H1 (cell line): ENCODE data around the gene PTGIS. TPM values are rescaled to one million over a fixed set of nuclear protein-coding genes. Genes with fewer than 3 reads are reported as not detected.
A peak's percentile ranks its signal among the peaks of the same experiment; 100 is the strongest.

ENCODE experiments used
- CTCF ChIA-PET: fragments of 300-600 bp; sonication (Branson Sonifier 250); formaldehyde crosslinking; loops from one replicate; lab custom pipeline; 2021; ENCODE audit not compliant: partially characterized antibody; lab: Charles Lee
- POLR2A ChIA-PET: fragments of 300-600 bp; sonication (Branson Sonifier 250); formaldehyde crosslinking; loops from one replicate; lab custom pipeline; 2021; ENCODE audit warnings: inconsistent platforms; ENCODE audit not compliant: partially characterized antibody; lab: Charles Lee
- DNase-seq, 2 experiments: peaks; one replicate each; pipeline versions ENCODE4 v3.0.0 to v3.0.0-alpha.2; 2010 to 2022; ENCODE audit warnings: low spot score in 2 of 2, low read depth in 1 of 2, mixed read lengths in 1 of 2
- FAIRE-seq: peaks from 2 replicates; lab custom pipeline; 2011; peaks lifted over from hg19 to GRCh38; lab: Jason Lieb, UNC
- H2AFZ ChIP-seq: 2 replicates; pipeline ENCODE4 v1.8.1; 2012; ENCODE audit warnings: low read length, inconsistent platforms
- H2AK5ac ChIP-seq: 2 replicates; pipeline ENCODE4 v1.6.1; 2013; ENCODE audit warnings: low read depth, low read length
- H2BK120ac ChIP-seq: replicated peaks from 2 replicates; pipeline ENCODE3; 2013; ENCODE audit warnings: low read depth, low read length, inconsistent platforms
- H2BK12ac ChIP-seq: 2 replicates; pipeline ENCODE4 v1.6.1; 2013; ENCODE audit warnings: low read depth, low read length
- H2BK15ac ChIP-seq: 2 replicates; pipeline ENCODE4 v1.6.1; 2013; ENCODE audit warnings: low read length
- H2BK20ac ChIP-seq: 2 replicates; pipeline ENCODE4 v1.6.1; 2013; ENCODE audit warnings: low read length
- H2BK5ac ChIP-seq: 2 replicates; pipeline ENCODE4 v1.6.1; 2013; ENCODE audit warnings: low read depth, low read length
- H3K14ac ChIP-seq: 2 replicates; pipeline ENCODE4 v1.6.1; 2013; ENCODE audit warnings: inconsistent platforms; ENCODE audit not compliant: insufficient read length
- H3K18ac ChIP-seq: 2 replicates; pipeline ENCODE4 v1.6.1; 2013; ENCODE audit warnings: low read length; ENCODE audit errors: extremely low read depth
- H3K23ac ChIP-seq: 2 replicates; pipeline ENCODE4 v1.6.1; 2013; ENCODE audit warnings: inconsistent platforms; ENCODE audit not compliant: insufficient read length
- H3K23me2 ChIP-seq: 2 replicates; pipeline ENCODE4 v1.6.1; 2013; ENCODE audit warnings: low read depth, low read length
- H3K27ac ChIP-seq: 2 replicates; pipeline ENCODE4 v1.6.1; 2011; ENCODE audit warnings: low read depth, low read length, inconsistent platforms
- H3K27me3 ChIP-seq, 4 experiments: replicated peaks in 1 of 4; 1 replicate in 1 of 4; 2 replicates in 3 of 4; pipeline versions ENCODE4 v1.6.1 to v1.8.1; 2011 to 2013; ENCODE audit warnings: low read length in 3 of 4, mild to moderate bottlenecking in 3 of 4, inconsistent platforms in 2 of 4, mixed read lengths in 2 of 4, moderate library complexity in 1 of 4; ENCODE audit not compliant: control insufficient read depth in 3 of 4, insufficient read depth in 3 of 4; ENCODE audit errors: extremely low read depth in 1 of 4
- H3K36me3 ChIP-seq, 4 experiments: 2 replicates each; pipeline versions ENCODE4 v1.6.1 to v1.8.1; 2011 to 2013; ENCODE audit warnings: mild to moderate bottlenecking in 4 of 4, low read length in 3 of 4, moderate library complexity in 2 of 4, control low read depth in 1 of 4, inconsistent platforms in 1 of 4; ENCODE audit not compliant: insufficient read depth in 4 of 4, control insufficient read depth in 2 of 4
- H3K4ac ChIP-seq: replicated peaks from 2 replicates; pipeline ENCODE3; 2013; ENCODE audit warnings: low read length, low read depth, mixed read lengths, inconsistent platforms; ENCODE audit not compliant: insufficient read length
- H3K4me1 ChIP-seq, 4 experiments: replicated peaks in 1 of 4; 1 replicate in 1 of 4; 2 replicates in 3 of 4; pipeline versions ENCODE4 v1.6.1 to v1.8.1; 2011 to 2013; ENCODE audit warnings: low read length in 3 of 4, inconsistent platforms in 2 of 4, mixed read lengths in 1 of 4; ENCODE audit not compliant: insufficient read depth in 4 of 4, control insufficient read depth in 3 of 4
- H3K4me2 ChIP-seq, 2 experiments: 2 replicates each; pipeline versions ENCODE4 v1.6.1 to v1.8.1; 2011 to 2013; ENCODE audit warnings: low read depth in 2 of 2, low read length in 2 of 2, control low read depth in 1 of 2, inconsistent platforms in 1 of 2, mild to moderate bottlenecking in 1 of 2; ENCODE audit not compliant: insufficient read depth in 1 of 2
- H3K4me3 ChIP-seq, 4 experiments: fragments of 200-600, 300-600 bp in 1 of 4; sonication (generic), shearing (Covaris generic), sonication (Bioruptor Twin) in 1 of 4; 2 replicates each; pipeline versions ENCODE4 v1.5.1 to v1.8.1; 2011 to 2016; ENCODE audit warnings: low read length in 4 of 4, low read depth in 3 of 4, control low read depth in 2 of 4, inconsistent platforms in 2 of 4, mild to moderate bottlenecking in 2 of 4, mixed read lengths in 1 of 4, moderate library complexity in 1 of 4; ENCODE audit not compliant: insufficient read depth in 2 of 4; ENCODE audit errors: extremely low read depth in 1 of 4
- H3K56ac ChIP-seq: replicated peaks from 2 replicates; pipeline ENCODE3; 2013; ENCODE audit warnings: low read depth, mild to moderate bottlenecking, mixed read lengths, low read length, inconsistent platforms; ENCODE audit not compliant: insufficient read length
- H3K79me1 ChIP-seq: 2 replicates; pipeline ENCODE4 v1.6.1; 2013; ENCODE audit warnings: low read depth, low read length, control low read depth
- H3K79me2 ChIP-seq, 2 experiments: 2 replicates each; pipeline versions ENCODE4 v1.6.1 to v1.8.1; 2012 to 2013; ENCODE audit warnings: low read length in 2 of 2, mild to moderate bottlenecking in 2 of 2, inconsistent platforms in 1 of 2; ENCODE audit not compliant: insufficient read depth in 2 of 2, control insufficient read depth in 1 of 2
- H3K9ac ChIP-seq, 4 experiments: replicated peaks in 1 of 4; 1 replicate in 1 of 4; 2 replicates in 3 of 4; pipeline versions ENCODE4 v1.6.1 to v1.8.1; 2011 to 2013; ENCODE audit warnings: low read depth in 3 of 4, low read length in 3 of 4, control low read depth in 2 of 4, mild to moderate bottlenecking in 2 of 4, moderate library complexity in 2 of 4, inconsistent platforms in 1 of 4; ENCODE audit errors: extremely low read depth in 1 of 4
- H3K9me3 ChIP-seq, 2 experiments: 2 replicates each; pipeline versions ENCODE4 v1.6.1 to v1.8.1; 2012 to 2013; ENCODE audit warnings: mild to moderate bottlenecking in 2 of 2, moderate library complexity in 2 of 2, control low read depth in 1 of 2, inconsistent platforms in 1 of 2, low read depth in 1 of 2, low read length in 1 of 2, mixed read lengths in 1 of 2; ENCODE audit not compliant: insufficient read depth in 2 of 2
- H4K20me1 ChIP-seq, 2 experiments: replicated peaks in 1 of 2; 2 replicates each; pipeline versions ENCODE3 to v1.8.1; 2011 to 2013; ENCODE audit warnings: inconsistent platforms in 2 of 2, low read length in 2 of 2, mild to moderate bottlenecking in 1 of 2; ENCODE audit not compliant: insufficient read depth in 2 of 2, control insufficient read depth in 1 of 2
- H4K5ac ChIP-seq: 2 replicates; pipeline ENCODE4 v1.6.1; 2013; ENCODE audit warnings: low read length, low read depth, mixed read lengths, inconsistent platforms; ENCODE audit not compliant: insufficient read length
- H4K8ac ChIP-seq: 2 replicates; pipeline ENCODE4 v1.8.0; 2013; ENCODE audit warnings: mild to moderate bottlenecking, moderate library complexity, low read length, inconsistent platforms; ENCODE audit not compliant: insufficient read depth; ENCODE audit errors: extremely low read depth
- H4K91ac ChIP-seq: replicated peaks from 2 replicates; pipeline ENCODE3; 2013; ENCODE audit warnings: low read length, mixed read lengths, inconsistent platforms; ENCODE audit not compliant: insufficient read length
- CBX5 ChIP-seq: fragments of 300-800, 300-1000 bp; sonication (generic); IDR thresholded peaks from 2 replicates; pipeline ENCODE4 v1.7.1; 2016; ENCODE audit warnings: antibody characterized with exemption, low read length, low read depth
- CEBPB ChIP-seq: IDR thresholded peaks from 2 replicates; pipeline ENCODE4 v1.6.1; 2012; ENCODE audit warnings: low read depth, low read length
- KDM1A ChIP-seq: fragments of 200-600, 300-600 bp; sonication (generic); IDR thresholded peaks from 2 replicates; pipeline ENCODE4 v1.7.1; 2016; ENCODE audit warnings: mild to moderate bottlenecking, low read length, borderline replicate concordance
- RAD21 ChIP-seq, 2 experiments: IDR thresholded peaks in 1 of 2; conservative IDR thresholded peaks in 1 of 2; 2 replicates each; pipeline ENCODE4 v1.6.1; 2011; ENCODE audit warnings: low read depth in 2 of 2, low read length in 2 of 2, improper control_type of control experiment in 1 of 2, inconsistent platforms in 1 of 2, mild to moderate bottlenecking in 1 of 2, moderate library complexity in 1 of 2
- RNF2 ChIP-seq: fragments of 200-900, 300-1000 bp; sonication (generic); IDR thresholded peaks from 2 replicates; pipeline ENCODE4 v1.7.1; 2016; ENCODE audit warnings: borderline replicate concordance, low read depth, mild to moderate bottlenecking, antibody characterized with exemption, low read length; ENCODE audit not compliant: poor library complexity, severe bottlenecking; ENCODE audit errors: missing control alignments
- TEAD4 ChIP-seq: IDR thresholded peaks from 2 replicates; pipeline ENCODE4 v1.6.1; 2012; ENCODE audit warnings: low read depth, low read length, inconsistent platforms, mixed read lengths
- WGBS, 2 experiments: shearing (Covaris generic) in 1 of 2; methylation state at CpG; one replicate each; pipeline versions ENCODE4 v1.1.6 to v1.1.7; 2013 to 2015; ENCODE audit warnings: low lambda C conversion rate in 2 of 2, mixed read lengths in 2 of 2, inconsistent platforms in 1 of 2, low coverage in 1 of 2, missing lambda C conversion rate in 1 of 2; ENCODE audit not compliant: insufficient replicate concordance in 2 of 2, insufficient coverage in 1 of 2, insufficient read length in 1 of 2; ENCODE audit errors: extremely low coverage in 1 of 2, missing lambda C conversion rate in 1 of 2; 5-methylcytosine and 5-hydroxymethylcytosine counted together
- polyA plus RNA-seq, 7 experiments: library from polyadenylated mRNA; depleted of rRNA in 3 of 7; stranded (reverse) in 5 of 7; unstranded in 2 of 7; fragments of >200 nt in 5 of 7; fragments of 200-250 nt in 2 of 7; gene quantifications; 1 replicate in 5 of 7; 2 replicates in 1 of 7; 4 replicates in 1 of 7; pipeline versions ENCODE4 v1.2.1 to v1.2.3, GENCODE V29; 2011 to 2013; ENCODE audit warnings: missing spikeins in 2 of 7, mixed read lengths in 2 of 7
- total RNA-seq: library from RNA; stranded (reverse); fragmentation: NEBNext Ultra II Directional; extraction: Animal tissue kit (Norgen Biotek cat#: 25700); gene quantifications from 2 replicates; pipeline ENCODE4 v1.2.1, GENCODE V29; 2021

Gene PTGIS
- total and polyA plus RNA-seq, 2 of the 8 experiments (the other 6 are each of a cell fraction or from before 2014, with no cell fraction given) = 29.9 to 35.5 TPM

- no peak overlapping the region for H3K4ac ChIP-seq
- H3K4me3 ChIP-seq = peak overlapping the region; percentile 59 to 99 (median 70)
- H3K27ac ChIP-seq = no peak overlapping the region
- H3K9me3 ChIP-seq = no peaks in the 10 kb centered on the region
- no peak overlapping the region for H2BK20ac ChIP-seq
- H4K20me1 ChIP-seq = no peaks in the 10 kb centered on the region
- H3K18ac ChIP-seq = 0 out of 2 replicates have a peak overlapping the region, but pooled peaks have one; percentile 72
- no peak overlapping the region for H2BK15ac ChIP-seq
- peaks cover 4% of the 10 kb centered on the region; the same call in 1 of the 2 replicates for H3K79me1 ChIP-seq
- H2BK12ac ChIP-seq = no peak overlapping the region
- no peak overlapping the region for H3K23ac ChIP-seq
- no peak for DNase-seq
- no peak overlapping the region for H2AFZ ChIP-seq
- no peak overlapping the region for H4K5ac ChIP-seq
- POLR2A ChIA-PET = interaction anchor here (0.9 to 1.0 kb wide), 2 partner anchors 14 to 19 kb away, joined by 3 to 4 read pairs; no protein-coding TSS in a partner anchor
- H3K4me1 ChIP-seq = peaks cover 9 to 34% (median 23%) of the 10 kb centered on the region in 4 experiments
- no peak overlapping the region for H4K8ac ChIP-seq
- no peak for TF ChIP-seq RAD21 (IDR thresholded peaks at IDR 0.05 in 1 of 2, conservative IDR thresholded peaks at IDR 0.05 in 1 of 2; ENCODE audit: low read depth in 2 of 2, low read length in 2 of 2)
- no peak for TF ChIP-seq KDM1A
- TF ChIP-seq TEAD4 = no peak
- no peak for TF ChIP-seq RNF2
- TF ChIP-seq CBX5 = no peak
- TF ChIP-seq CEBPB = no peak
- H4K91ac ChIP-seq = no peak overlapping the region
- 74% methylated on average over 11 of the region's 11 CpGs; no CpG with 5 or more reads in 1 of the 2 experiments for WGBS, 2 experiments
- no peaks in the 10 kb centered on the region for H3K27me3 ChIP-seq
- H3K9ac ChIP-seq = no peak overlapping the region; a peak in 1 of 7 replicates
- H2BK120ac ChIP-seq = no peak overlapping the region
- no peak overlapping the region for H3K14ac ChIP-seq
- 0 out of 8 replicates have a peak, but pooled peaks cover 0 to 7% (median 0%) of the 10 kb centered on the region in 4 experiments for H3K36me3 ChIP-seq
- CTCF ChIA-PET = interaction anchor here (1.0 to 3.5 kb wide), 7 partner anchors 18 to 323 kb away, joined by 3 to 18 read pairs (median 6); no protein-coding TSS in a partner anchor
- H3K56ac ChIP-seq = no peak overlapping the region
- no peak for FAIRE-seq
- peaks cover 9% of the 10 kb centered on the region; the same call in 1 of the 2 replicates for H3K23me2 ChIP-seq
- H2AK5ac ChIP-seq = no peak overlapping the region
- H2BK5ac ChIP-seq = no peak overlapping the region
- peak overlapping the region; percentile 86 to 92 for H3K4me2 ChIP-seq
- H3K79me2 ChIP-seq = peaks cover 0 to 20% of the 10 kb centered on the region in 2 experiments; a peak in 2 of 4 replicates
Measured at GRCh38 chr20:49566401-49567364, 1.3 kb downstream of the PTGIS start.
